Stimulated activated CD8-positive, alpha-beta memory T cell treated with anti-CD3 and anti-CD28 coated beads, Interleukin-2, amount 100 ng/mL, for 48 hours (primary cell): ENCODE measurements around the gene E4F1.

Experiments
- DNase-seq, 2 donors: peaks; one replicate each; pipeline ENCODE4 v3.0.0-alpha.2; 2020; ENCODE audit warnings: low read depth in 2 of 2

Gene E4F1

DNA sequence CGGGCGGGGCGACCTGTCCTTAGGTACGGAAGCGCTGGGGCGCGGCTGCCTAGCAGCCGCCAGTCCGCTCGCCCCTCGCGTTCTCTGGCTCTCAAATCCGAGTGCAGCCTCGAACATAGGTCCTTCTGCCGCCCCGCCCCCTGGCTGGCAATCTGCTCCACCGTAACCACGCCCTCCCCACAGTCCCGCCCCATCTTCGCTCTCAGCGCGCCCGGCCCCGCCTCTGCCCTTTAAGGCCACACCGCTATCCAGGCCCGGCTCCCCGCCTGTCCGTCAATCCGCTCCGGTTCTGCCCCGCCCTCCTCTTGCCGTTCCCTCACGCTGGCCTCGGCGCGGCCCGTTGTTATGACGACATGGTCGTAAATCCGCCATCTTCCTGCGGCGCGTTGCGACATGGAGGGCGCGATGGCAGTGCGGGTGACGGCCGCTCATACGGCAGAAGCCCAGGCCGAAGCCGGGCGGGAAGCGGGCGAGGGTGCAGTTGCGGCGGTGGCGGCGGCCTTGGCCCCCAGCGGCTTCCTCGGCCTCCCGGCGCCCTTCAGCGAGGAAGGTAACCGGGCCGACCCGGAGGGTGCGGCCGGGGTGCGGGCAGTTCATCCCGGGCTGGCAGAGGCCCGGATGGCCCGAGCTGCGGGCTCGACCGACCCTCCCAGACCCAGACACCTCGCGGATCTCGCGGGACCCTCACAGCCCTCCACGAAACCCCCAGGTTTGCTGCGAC lies at the start of gene E4F1:
Gene E4F1, plus strand, starts transcription at position 371 of the 721 bp plus-strand sequence. Its CDS starts 23 bp downstream, at position 394.
- DNase-seq = peak; percentile 100

GRCh38 chr16:2173916-2174315 lies 49.5 kb upstream of the E4F1 start:
- no peak for DNase-seq

GRCh38 chr16:2174396-2175131 lies 48.8 kb upstream of the E4F1 start:
- no peak for DNase-seq

GRCh38 chr16:2175454-2175853 lies 47.9 kb upstream of the E4F1 start:
- no peak for DNase-seq

DNA sequence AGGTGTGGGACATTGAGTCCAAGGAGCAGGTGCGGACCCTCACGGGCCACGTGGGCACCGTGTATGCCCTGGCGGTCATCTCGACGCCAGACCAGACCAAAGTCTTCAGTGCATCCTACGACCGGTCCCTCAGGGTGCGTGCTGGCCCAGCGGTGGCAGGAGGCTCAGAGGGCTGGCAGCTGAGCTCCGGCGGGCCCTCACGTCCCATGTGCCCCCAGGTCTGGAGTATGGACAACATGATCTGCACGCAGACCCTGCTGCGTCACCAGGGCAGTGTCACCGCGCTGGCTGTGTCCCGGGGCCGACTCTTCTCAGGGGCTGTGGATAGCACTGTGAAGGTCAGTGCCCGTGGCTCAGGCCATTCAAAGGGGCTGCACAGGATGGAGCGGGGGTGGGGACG lies 47.3 kb upstream of the E4F1 start:
- DNase-seq = no peak

GRCh38 chr16:2177101-2177500 lies 46.3 kb upstream of the E4F1 start:
- no peak for DNase-seq

- no peak for DNase-seq
Observed at GRCh38 chr16:2177561-2177960, 45.8 kb upstream of the E4F1 start.

DNA sequence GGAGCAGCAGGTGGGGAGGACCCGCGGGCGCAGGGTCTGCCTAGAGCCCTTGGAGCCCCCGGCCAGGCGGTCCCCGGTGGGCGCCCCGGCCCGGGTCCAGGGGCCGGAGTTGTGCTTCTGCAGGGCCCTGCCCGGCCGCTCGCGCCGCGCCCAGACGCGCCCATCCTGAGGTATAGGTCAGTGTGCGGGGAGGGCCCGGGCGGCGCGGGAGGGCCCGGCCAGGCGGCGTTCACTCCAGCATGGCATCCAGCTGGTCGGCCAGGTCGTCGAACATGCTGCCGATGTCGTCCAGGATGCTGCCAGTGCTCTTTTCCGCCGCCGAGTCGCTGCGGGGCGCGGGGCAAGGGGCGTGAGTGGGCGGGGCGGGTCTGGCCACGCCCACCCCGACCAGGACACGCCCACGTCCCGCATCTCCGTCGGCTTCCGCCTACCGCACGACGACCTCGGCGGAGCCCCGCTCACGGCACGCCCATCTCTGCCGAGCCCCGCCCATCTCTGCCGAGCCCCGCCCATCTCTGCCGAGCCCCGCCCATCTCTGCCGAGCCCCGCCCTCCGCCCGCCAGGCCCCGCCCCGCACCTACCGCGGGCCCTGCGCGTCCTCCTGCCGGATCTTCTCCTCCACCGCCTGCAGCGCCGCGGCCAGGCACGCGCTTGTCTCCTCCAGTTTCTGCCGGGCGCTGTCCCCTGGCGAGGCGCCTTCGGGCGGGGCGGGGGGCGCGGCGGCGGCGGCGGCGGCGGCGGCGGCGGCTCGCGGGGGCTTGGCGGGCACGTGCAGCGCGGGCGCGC lies 44.9 kb upstream of the E4F1 start:
- DNase-seq = peak in 1 of 2 donors; percentile 26

GRCh38 chr16:2179107-2179501 lies 44.3 kb upstream of the E4F1 start:
- no peak for DNase-seq

- no peak for DNase-seq
Observed at GRCh38 chr16:2179576-2179975, 43.8 kb upstream of the E4F1 start.

GRCh38 chr16:2180461-2180860 lies 42.9 kb upstream of the E4F1 start:
- no peak for DNase-seq

DNA sequence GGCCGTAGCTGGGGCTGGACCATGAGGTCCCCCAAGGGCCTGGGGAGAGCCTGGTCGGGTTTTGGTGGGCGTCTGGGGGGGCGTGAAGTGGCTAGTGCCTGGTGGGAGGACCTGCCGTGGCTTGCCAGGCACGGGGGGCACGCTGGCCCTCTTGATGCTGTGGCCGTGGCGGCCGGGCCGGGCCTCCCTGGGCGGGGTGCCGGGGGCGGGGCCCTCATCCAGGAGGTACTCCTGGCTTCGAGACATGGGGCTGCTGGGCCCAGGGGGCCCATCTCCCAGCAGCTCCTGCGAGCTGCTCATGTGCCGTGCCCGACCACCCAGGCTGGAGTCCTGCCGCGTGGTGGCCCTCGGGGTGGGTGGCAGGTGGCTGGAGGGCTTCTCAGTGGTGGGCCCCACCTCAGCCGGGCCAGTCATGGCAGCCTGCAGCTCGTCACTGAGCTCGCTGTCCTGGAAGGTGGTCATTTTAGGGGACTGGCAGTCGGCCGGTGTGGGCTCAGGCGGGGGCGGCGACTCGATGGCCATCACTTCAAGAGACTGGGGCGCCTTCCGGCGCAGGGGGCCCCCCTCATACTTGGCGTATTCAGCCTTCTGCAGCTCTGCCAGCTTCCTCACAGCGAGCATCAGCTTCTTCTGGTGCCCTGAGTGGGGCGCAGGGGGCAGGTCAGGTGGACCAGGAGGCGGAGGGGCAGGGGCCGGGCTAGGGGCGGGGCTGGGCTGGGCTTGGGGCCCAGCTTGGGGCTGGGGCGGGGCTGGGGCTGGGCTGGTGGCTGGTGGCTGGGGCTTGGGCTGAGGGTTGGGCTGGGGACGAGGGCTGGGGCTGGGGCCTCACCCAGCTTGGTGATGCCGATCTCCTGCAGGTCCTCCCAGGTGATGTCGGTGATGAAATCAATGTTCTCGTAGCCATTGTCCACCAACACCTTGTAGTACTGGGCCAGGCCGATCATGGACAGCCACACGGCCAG lies 42.1 kb upstream of the E4F1 start:
- DNase-seq = no peak

GRCh38 chr16:2181952-2182351 lies 41.4 kb upstream of the E4F1 start:
- DNase-seq = no peak

- DNase-seq = no peak
Observed at GRCh38 chr16:2183671-2184070, 39.7 kb upstream of the E4F1 start.

DNA sequence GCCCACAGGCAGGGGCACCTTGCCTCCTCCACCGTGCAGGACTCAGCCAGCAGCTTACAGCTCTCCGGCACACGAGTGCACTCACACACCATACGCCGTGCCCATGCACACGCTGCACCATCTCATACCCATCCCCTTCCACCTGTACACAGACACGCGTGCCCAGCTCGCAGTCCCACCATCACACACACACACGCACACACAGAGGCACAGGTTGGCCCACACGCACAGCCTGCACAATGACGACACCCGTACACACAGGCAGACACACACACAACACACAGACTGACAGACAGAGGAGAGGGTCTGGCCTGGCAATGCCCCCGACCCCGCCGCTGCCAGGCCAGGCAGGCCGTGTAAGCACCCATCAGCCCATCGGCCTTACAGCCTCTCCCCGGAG lies 39.0 kb upstream of the E4F1 start:
- DNase-seq = no peak

DNA sequence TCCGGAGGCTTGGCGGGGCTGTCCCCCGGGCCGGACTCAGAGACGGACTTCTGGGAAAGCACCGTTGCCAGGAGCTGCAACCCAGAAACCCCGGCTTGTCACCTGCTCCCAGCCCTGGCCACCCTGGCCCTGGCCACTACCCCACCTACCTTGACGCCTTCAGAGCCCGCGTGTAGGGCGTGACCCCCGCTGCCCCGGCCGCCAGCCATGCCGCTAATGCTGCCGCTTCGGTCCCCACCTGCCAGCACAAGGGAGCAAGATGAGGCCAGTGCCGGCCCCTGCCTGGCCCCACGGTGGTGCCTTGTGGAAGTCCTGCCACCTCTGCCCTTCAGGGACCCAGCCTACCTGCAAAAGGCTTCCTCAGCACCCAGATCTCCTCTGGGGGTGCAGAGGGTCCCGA lies 38.4 kb upstream of the E4F1 start:
- no peak for DNase-seq

DNA sequence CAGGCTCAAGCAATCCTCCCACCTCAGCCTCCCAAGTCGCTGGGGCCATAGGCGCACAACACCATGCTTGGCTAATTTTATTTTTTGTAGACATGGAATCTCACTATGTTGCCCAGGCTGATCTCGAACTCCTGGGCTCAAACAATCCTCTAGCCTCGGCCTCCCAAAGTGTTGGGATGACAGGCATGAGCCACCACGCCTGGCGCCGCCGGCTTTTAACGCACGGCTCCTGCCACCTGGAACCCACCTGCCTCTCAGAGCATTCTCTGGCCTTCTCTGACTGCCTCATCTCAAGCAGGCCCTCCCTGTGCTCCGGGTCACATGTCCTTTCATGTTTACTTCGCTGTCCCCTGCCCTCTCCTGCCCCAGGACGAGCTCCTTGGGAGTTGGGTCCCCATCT lies 37.3 kb upstream of the E4F1 start:
- no peak for DNase-seq

DNA sequence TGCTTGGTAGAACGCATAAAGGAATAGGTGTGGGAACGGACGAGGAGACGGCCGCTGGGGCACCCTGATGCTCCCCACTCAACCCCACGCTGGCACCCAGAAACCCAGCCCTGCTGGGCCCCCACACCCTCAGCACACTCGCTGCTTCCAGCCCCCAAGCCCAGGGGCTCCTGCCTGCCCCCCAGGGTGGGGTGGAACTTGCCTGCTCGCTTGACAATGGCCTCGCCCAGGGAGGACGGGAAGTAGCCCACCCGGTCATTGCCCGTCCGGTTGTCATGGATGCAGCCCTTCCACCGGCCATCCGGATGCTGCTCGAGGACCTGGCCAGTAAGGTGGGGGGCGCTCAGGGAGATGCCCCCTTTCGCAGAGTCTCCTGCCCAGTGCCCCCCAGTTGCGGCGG lies 36.9 kb upstream of the E4F1 start:
- DNase-seq = no peak

DNA sequence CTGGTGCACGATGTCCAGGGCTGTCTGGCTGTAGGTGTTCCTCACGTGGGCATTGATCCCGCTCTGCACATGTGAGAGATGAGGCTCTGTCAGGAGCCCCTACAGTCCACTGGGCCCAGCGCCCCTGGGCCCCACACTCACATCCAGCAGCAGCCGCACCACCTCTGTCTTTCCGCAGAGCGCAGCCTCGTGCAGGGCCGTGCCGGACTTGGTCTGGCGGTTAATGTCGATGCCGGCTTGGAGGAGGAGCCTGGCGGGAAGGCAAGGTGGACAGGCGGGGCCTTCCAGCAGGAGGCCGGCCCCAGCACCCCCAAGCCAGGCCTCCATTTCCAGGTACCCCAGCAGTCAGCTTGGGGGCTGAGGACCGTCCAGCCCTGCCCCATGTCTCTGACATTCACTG lies 36.2 kb upstream of the E4F1 start:
- DNase-seq = no peak

GRCh38 chr16:2188395-2188794 lies 35.0 kb upstream of the E4F1 start:
- DNase-seq = no peak

DNA sequence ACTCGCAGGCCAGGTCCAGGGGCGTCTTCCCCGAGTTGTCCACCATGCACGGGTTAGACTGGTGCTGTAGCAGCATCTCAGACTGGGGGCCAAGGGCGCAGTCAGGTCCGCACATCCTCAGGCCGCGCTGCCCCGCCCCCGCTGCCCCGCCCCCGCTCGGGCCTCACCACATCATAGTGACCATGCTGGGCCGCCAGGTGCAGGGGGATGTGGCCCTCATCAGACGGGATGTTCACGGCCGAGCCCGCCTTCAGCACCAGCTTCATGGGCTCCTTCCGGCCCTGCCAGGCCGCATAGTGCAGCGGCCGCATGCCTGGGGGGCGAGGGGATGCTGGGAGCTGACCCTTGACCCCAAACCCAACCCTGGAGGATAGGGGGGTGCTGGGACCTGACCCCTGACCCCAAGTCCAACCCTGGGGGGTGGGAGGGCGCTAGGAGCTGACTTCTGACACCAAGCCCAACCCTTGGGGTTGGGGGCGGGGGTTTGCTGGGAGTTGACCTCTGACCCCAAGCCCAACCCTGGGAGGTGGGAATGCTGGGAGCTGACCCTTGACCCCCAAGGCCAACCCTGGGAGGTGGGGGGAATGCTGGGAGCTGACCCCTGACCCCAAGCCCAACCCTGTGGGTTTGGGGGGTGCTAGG lies 34.0 kb upstream of the E4F1 start:
- DNase-seq = no peak
